HL-60 (cell line): ENCODE results near the gene OR6K6.

Experiments
- GABPA ChIP-seq: IDR thresholded peaks from 2 replicates; pipeline ENCODE4 v1.6.1; 2012; ENCODE audit warnings: low read depth
- POLR2AphosphoS5 ChIP-seq: IDR thresholded peaks from 2 replicates; pipeline ENCODE4 v1.6.1; 2012; ENCODE audit warnings: low read depth
- TF ChIP-seq, protein P1 (sequence below): IDR thresholded peaks from one replicate; pipeline ENCODE4 v1.5.1; 2011; ENCODE audit warnings: low read length, control low read depth, inconsistent platforms; ENCODE audit not compliant: insufficient read depth
- TF ChIP-seq, protein P2 (sequence below): IDR thresholded peaks from 2 replicates; pipeline ENCODE4 v1.6.1; 2012; ENCODE audit warnings: low read depth; ENCODE audit not compliant: insufficient replicate concordance

DNA sequence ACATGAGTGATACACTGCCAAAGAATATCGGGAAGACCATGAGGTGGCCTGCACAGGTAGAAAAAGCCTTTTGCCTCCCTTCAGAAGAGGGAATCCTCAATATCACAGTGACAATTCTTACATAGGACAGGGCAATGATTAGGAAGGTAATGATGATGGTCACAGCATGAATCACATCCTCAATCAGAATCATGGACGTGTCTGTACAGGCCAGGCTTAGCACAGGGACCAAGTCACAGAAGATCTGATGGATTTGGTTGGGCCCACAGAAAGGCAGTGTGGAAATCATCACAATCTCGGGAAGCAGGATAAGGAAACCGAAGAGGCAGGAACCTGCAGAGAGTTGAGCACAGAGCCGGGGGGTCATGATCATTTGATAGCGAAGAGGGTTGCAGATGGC lies 37.2 kb upstream of the OR6K6 start:
- TF ChIP-seq, protein P1, sequence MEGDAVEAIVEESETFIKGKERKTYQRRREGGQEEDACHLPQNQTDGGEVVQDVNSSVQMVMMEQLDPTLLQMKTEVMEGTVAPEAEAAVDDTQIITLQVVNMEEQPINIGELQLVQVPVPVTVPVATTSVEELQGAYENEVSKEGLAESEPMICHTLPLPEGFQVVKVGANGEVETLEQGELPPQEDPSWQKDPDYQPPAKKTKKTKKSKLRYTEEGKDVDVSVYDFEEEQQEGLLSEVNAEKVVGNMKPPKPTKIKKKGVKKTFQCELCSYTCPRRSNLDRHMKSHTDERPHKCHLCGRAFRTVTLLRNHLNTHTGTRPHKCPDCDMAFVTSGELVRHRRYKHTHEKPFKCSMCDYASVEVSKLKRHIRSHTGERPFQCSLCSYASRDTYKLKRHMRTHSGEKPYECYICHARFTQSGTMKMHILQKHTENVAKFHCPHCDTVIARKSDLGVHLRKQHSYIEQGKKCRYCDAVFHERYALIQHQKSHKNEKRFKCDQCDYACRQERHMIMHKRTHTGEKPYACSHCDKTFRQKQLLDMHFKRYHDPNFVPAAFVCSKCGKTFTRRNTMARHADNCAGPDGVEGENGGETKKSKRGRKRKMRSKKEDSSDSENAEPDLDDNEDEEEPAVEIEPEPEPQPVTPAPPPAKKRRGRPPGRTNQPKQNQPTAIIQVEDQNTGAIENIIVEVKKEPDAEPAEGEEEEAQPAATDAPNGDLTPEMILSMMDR, result no peak
- TF ChIP-seq GABPA, result no peak
- TF ChIP-seq POLR2AphosphoS5, result no peak
- TF ChIP-seq, protein P2, sequence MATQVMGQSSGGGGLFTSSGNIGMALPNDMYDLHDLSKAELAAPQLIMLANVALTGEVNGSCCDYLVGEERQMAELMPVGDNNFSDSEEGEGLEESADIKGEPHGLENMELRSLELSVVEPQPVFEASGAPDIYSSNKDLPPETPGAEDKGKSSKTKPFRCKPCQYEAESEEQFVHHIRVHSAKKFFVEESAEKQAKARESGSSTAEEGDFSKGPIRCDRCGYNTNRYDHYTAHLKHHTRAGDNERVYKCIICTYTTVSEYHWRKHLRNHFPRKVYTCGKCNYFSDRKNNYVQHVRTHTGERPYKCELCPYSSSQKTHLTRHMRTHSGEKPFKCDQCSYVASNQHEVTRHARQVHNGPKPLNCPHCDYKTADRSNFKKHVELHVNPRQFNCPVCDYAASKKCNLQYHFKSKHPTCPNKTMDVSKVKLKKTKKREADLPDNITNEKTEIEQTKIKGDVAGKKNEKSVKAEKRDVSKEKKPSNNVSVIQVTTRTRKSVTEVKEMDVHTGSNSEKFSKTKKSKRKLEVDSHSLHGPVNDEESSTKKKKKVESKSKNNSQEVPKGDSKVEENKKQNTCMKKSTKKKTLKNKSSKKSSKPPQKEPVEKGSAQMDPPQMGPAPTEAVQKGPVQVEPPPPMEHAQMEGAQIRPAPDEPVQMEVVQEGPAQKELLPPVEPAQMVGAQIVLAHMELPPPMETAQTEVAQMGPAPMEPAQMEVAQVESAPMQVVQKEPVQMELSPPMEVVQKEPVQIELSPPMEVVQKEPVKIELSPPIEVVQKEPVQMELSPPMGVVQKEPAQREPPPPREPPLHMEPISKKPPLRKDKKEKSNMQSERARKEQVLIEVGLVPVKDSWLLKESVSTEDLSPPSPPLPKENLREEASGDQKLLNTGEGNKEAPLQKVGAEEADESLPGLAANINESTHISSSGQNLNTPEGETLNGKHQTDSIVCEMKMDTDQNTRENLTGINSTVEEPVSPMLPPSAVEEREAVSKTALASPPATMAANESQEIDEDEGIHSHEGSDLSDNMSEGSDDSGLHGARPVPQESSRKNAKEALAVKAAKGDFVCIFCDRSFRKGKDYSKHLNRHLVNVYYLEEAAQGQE, result no peak
